ENCODE measurements around the gene PJA2. TPM values are rescaled to one million over a fixed set of nuclear protein-coding genes. Genes with fewer than 3 reads are reported as not detected.

PJA2 gene
- total RNA-seq, 2 experiments from 2014 or later: 41.3 to 69.7 TPM

- Histone ChIP-seq H3K4me1 (ENCODE audit: insufficient read depth, low read length, poor library complexity, severe bottlenecking) (no peaks in the 10 kb centered on the region), H3K36me3 (ENCODE audit: insufficient read depth, low read length) (no peaks in the 10 kb centered on the region), H2AFZ (ENCODE audit: low read length) (no peak overlapping the region), H4K20me1 (ENCODE audit: insufficient read depth, low read length) (no peaks in the 10 kb centered on the region), H3K9me2 (ENCODE audit: insufficient read depth, low read length) (no peaks in the 10 kb centered on the region), H3K9me3 (ENCODE audit: low read length) (no peaks in the 10 kb centered on the region), H3K27ac (ENCODE audit: low read depth, low read length, poor library complexity, severe bottlenecking) (no peak overlapping the region), H3K79me2 (ENCODE audit: insufficient read depth, low read depth, low read length) (no peaks in the 10 kb centered on the region), H3K4me3 (ENCODE audit: low read depth, low read length, poor library complexity, severe bottlenecking) (no peak overlapping the region), H3K4me2 (ENCODE audit: low read length) (no peak overlapping the region)
- intact Hi-C loops (cut with micrococcal nuclease; ENCODE audit: unreplicated experiment): no loop called here
- POLR2A ChIA-PET: interaction anchor here (0.8 kb wide), 2 partner anchors 41 to 809 kb away, joined by 3 read pairs; no protein-coding TSS in a partner anchor
- CTCF ChIA-PET (ENCODE audit: unreplicated experiment): no interaction called here
- DNase-seq (ENCODE audit: low spot score): no peak
- no TSS peak for BruUV-seq (replicated peaks)
- no peak for TF ChIP-seq EZH2phosphoT487 (IDR thresholded peaks at IDR 0.05; ENCODE audit: borderline replicate concordance, low read depth, low read length)
- TF ChIP-seq, protein P1, sequence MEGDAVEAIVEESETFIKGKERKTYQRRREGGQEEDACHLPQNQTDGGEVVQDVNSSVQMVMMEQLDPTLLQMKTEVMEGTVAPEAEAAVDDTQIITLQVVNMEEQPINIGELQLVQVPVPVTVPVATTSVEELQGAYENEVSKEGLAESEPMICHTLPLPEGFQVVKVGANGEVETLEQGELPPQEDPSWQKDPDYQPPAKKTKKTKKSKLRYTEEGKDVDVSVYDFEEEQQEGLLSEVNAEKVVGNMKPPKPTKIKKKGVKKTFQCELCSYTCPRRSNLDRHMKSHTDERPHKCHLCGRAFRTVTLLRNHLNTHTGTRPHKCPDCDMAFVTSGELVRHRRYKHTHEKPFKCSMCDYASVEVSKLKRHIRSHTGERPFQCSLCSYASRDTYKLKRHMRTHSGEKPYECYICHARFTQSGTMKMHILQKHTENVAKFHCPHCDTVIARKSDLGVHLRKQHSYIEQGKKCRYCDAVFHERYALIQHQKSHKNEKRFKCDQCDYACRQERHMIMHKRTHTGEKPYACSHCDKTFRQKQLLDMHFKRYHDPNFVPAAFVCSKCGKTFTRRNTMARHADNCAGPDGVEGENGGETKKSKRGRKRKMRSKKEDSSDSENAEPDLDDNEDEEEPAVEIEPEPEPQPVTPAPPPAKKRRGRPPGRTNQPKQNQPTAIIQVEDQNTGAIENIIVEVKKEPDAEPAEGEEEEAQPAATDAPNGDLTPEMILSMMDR (conservative IDR thresholded peaks at IDR 0.05; ENCODE audit: low read length): no peak
These were observed 45.1 kb upstream of the PJA2 start for GRCh38 chr5:109454731-109455505.

GRCh38 chr5:109453251-109453650 is 43.5 kb upstream of the PJA2 start:
- no peaks in the 10 kb centered on the region for H3K4me1 ChIP-seq (ENCODE audit: insufficient read depth, low read length, poor library complexity, severe bottlenecking)
- TF ChIP-seq, protein P1 (conservative IDR thresholded peaks at IDR 0.05; ENCODE audit: low read length): no peak
- no peak for TF ChIP-seq EZH2phosphoT487 (IDR thresholded peaks at IDR 0.05; ENCODE audit: borderline replicate concordance, low read depth, low read length)
- BruUV-seq (replicated peaks): no TSS peak
- no peak overlapping the region for H3K27ac ChIP-seq (ENCODE audit: low read depth, low read length, poor library complexity, severe bottlenecking)
- H3K79me2 ChIP-seq (ENCODE audit: insufficient read depth, low read depth, low read length): no peaks in the 10 kb centered on the region
- no peak overlapping the region for H3K4me2 ChIP-seq (ENCODE audit: low read length)
- no peak overlapping the region for H2AFZ ChIP-seq (ENCODE audit: low read length)
- intact Hi-C loops (cut with micrococcal nuclease; ENCODE audit: unreplicated experiment): no loop called here
- ChIA-PET CTCF (ENCODE audit: unreplicated experiment) (no interaction called here), POLR2A (interaction anchor here (0.7 kb wide), 1 partner anchor 51 kb away, joined by 3 read pairs; no protein-coding TSS in a partner anchor)
- no peaks in the 10 kb centered on the region for H3K9me2 ChIP-seq (ENCODE audit: insufficient read depth, low read length)
- DNase-seq (ENCODE audit: low spot score): no peak
- no peaks in the 10 kb centered on the region for H3K9me3 ChIP-seq (ENCODE audit: low read length)
- no peaks in the 10 kb centered on the region for H4K20me1 ChIP-seq (ENCODE audit: insufficient read depth, low read length)
- H3K36me3 ChIP-seq (ENCODE audit: insufficient read depth, low read length): no peaks in the 10 kb centered on the region
- no peak overlapping the region for H3K4me3 ChIP-seq (ENCODE audit: low read depth, low read length, poor library complexity, severe bottlenecking)

- DNase-seq (ENCODE audit: low spot score): no peak
- Histone ChIP-seq H3K9me3 (ENCODE audit: low read length) (no peaks in the 10 kb centered on the region), H4K20me1 (ENCODE audit: insufficient read depth, low read length) (no peaks in the 10 kb centered on the region), H3K4me1 (ENCODE audit: insufficient read depth, low read length, poor library complexity, severe bottlenecking) (no peaks in the 10 kb centered on the region), H3K4me2 (ENCODE audit: low read length) (no peak overlapping the region), H3K4me3 (ENCODE audit: low read depth, low read length, poor library complexity, severe bottlenecking) (no peak overlapping the region), H3K36me3 (ENCODE audit: insufficient read depth, low read length) (no peaks in the 10 kb centered on the region), H3K9me2 (ENCODE audit: insufficient read depth, low read length) (no peaks in the 10 kb centered on the region), H3K27ac (ENCODE audit: low read depth, low read length, poor library complexity, severe bottlenecking) (no peak overlapping the region), H2AFZ (ENCODE audit: low read length) (no peak overlapping the region), H3K79me2 (ENCODE audit: insufficient read depth, low read depth, low read length) (no peaks in the 10 kb centered on the region)
- intact Hi-C loops (cut with micrococcal nuclease; ENCODE audit: unreplicated experiment): no loop called here
- BruUV-seq (replicated peaks): no TSS peak
- no peak for TF ChIP-seq EZH2phosphoT487 (IDR thresholded peaks at IDR 0.05; ENCODE audit: borderline replicate concordance, low read depth, low read length)
- TF ChIP-seq, protein P1 (conservative IDR thresholded peaks at IDR 0.05; ENCODE audit: low read length): no peak
- POLR2A ChIA-PET: interaction anchor here (0.7 kb wide), 1 partner anchor 51 kb away, joined by 3 read pairs; no protein-coding TSS in a partner anchor
- CTCF ChIA-PET (ENCODE audit: unreplicated experiment): no interaction called here
These were observed 42.9 kb upstream of the PJA2 start for GRCh38 chr5:109452661-109453060.

All from OCI-LY7 (cell line).